ENCODE data around the gene MAPT.
A peak's percentile ranks its signal among the peaks of the same experiment; 100 is the strongest.

MAPT gene

GRCh38 chr17:46037722-46038255, 143.4 kb downstream of the MAPT start:
- DNase-seq, result no peak

GRCh38 chr17:46038414-46038813, 144.1 kb downstream of the MAPT start:
- DNase-seq, result no peak

GRCh38 chr17:46038937-46039336, 144.6 kb downstream of the MAPT start:
- DNase-seq, result no peak

GRCh38 chr17:46039592-46040186, 145.3 kb downstream of the MAPT start:
- DNase-seq, result no peak

- no peak for DNase-seq
Observed at GRCh38 chr17:46042246-46042645, 147.9 kb downstream of the MAPT start.

- no peak for DNase-seq
Observed at GRCh38 chr17:46042925-46043324, 148.6 kb downstream of the MAPT start.

GRCh38 chr17:46043606-46044005, 149.3 kb downstream of the MAPT start:
- no peak for DNase-seq

- peak; percentile 39 to 48 for DNase-seq
Observed at GRCh38 chr17:46044286-46044928, 150.1 kb downstream of the MAPT start.

GRCh38 chr17:46044989-46045388, 150.6 kb downstream of the MAPT start:
- no peak for DNase-seq

- no peak for DNase-seq
Observed at GRCh38 chr17:46045639-46046038, 151.3 kb downstream of the MAPT start.

- DNase-seq, result no peak
Observed at GRCh38 chr17:46046957-46047356, 152.6 kb downstream of the MAPT start.

- no peak for DNase-seq
Observed at GRCh38 chr17:46047398-46047797, 153.0 kb downstream of the MAPT start.

- no peak for DNase-seq
Observed at GRCh38 chr17:46047856-46048255, 153.5 kb downstream of the MAPT start.

GRCh38 chr17:46049656-46050055, 155.3 kb downstream of the MAPT start:
- no peak for DNase-seq

GRCh38 chr17:46053911-46054534, 159.7 kb downstream of the MAPT start:
- no peak for DNase-seq

GRCh38 chr17:46056800-46057304, 162.5 kb downstream of the MAPT start:
- no peak for DNase-seq

GRCh38 chr17:46057366-46057765, 163.0 kb downstream of the MAPT start:
- DNase-seq, result no peak

- DNase-seq, result no peak
Observed at GRCh38 chr17:46059486-46059885, 165.1 kb downstream of the MAPT start.

- DNase-seq, result no peak
Observed at GRCh38 chr17:46060461-46060860, 166.1 kb downstream of the MAPT start.

GRCh38 chr17:46061435-46061834, 167.1 kb downstream of the MAPT start:
- DNase-seq, result no peak

GRCh38 chr17:46063241-46063640, 168.9 kb downstream of the MAPT start:
- DNase-seq, result no peak

GRCh38 chr17:46064460-46064859, 170.1 kb downstream of the MAPT start:
- DNase-seq, result no peak

- DNase-seq, result no peak
Observed at GRCh38 chr17:46071796-46072195, 177.4 kb downstream of the MAPT start.

- no peak for DNase-seq
Observed at GRCh38 chr17:46072998-46073397, 178.6 kb downstream of the MAPT start.

All from stimulated activated CD4-positive, alpha-beta T cell treated with anti-CD3 and anti-CD28 coated beads, Interleukin-2, amount 100 ng/mL, for 48 hours (primary cell).